HG03064 (cell line): ENCODE results near the gene NCDN.
A peak's percentile ranks its signal among the peaks of the same experiment; 100 is the strongest.

Experiments
- ATAC-seq: cut with Tn5 transposase; IDR thresholded peaks from one replicate; pipeline ENCODE4 v1.9.1; 2021; ENCODE audit warnings: low read depth; ENCODE audit not compliant: unreplicated experiment

The NCDN gene, protein sequence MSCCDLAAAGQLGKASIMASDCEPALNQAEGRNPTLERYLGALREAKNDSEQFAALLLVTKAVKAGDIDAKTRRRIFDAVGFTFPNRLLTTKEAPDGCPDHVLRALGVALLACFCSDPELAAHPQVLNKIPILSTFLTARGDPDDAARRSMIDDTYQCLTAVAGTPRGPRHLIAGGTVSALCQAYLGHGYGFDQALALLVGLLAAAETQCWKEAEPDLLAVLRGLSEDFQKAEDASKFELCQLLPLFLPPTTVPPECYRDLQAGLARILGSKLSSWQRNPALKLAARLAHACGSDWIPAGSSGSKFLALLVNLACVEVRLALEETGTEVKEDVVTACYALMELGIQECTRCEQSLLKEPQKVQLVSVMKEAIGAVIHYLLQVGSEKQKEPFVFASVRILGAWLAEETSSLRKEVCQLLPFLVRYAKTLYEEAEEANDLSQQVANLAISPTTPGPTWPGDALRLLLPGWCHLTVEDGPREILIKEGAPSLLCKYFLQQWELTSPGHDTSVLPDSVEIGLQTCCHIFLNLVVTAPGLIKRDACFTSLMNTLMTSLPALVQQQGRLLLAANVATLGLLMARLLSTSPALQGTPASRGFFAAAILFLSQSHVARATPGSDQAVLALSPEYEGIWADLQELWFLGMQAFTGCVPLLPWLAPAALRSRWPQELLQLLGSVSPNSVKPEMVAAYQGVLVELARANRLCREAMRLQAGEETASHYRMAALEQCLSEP

DNA sequence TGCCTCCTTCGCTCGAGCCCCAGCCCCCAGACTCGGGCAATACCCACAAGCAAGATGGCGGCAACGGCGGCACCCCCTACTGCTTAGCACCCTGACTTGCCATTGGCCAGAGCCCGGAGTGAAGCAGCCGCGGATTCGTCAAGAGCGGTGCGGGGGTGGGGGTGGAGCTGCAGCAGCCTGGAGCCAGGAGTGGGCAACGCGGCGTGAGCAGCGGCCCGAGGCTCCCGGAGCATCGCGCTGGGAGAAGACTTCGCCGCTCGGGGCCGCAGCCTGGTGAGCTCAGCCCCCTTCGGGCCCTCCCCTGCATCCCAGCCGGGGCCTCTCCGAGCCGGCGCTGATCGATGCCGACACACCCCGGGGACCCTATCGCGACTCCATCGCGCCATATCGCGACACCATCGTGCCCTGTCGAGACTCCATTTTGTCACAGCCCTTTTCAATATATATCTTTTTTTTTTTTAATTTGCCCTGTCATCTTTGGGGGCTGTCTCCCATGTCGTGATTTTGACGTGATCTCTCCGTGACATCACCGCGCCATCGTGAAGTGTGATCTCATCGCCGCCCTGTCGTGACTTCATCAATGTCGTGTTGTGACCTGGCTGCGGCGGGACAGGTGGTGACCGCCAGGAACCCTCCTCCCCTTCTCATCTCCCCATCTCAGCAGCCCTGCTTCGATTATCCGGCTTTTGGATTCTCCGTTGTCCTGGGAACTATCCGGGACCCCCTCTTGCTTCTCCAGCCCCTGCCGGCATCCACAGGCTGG is at the start of gene NCDN:
TSS of gene NCDN (plus strand) at position 189 of the 763 bp plus-strand sequence. CDS start at position 581, 392 bp downstream.
- ATAC-seq: peak; percentile 76

DNA sequence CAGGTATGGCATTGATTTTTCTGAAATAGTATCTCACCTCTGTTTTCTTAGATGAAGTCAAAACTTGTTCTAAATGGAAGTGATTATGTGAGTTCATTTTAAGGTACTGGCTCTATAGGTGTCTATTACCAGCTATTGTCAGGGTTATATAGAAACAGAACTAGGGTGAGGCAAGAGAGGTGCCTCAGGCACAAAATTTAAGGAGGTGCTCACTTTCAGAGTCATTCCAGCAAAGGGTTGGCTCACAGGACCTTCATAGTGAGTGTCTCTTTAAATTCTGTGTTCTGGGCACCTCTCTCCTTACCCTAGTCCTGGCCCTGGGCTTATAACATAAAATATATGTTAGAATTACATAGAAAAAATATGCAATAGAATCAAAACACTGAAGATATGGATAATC is 49.7 kb upstream of the NCDN start:
- ATAC-seq: no peak

DNA sequence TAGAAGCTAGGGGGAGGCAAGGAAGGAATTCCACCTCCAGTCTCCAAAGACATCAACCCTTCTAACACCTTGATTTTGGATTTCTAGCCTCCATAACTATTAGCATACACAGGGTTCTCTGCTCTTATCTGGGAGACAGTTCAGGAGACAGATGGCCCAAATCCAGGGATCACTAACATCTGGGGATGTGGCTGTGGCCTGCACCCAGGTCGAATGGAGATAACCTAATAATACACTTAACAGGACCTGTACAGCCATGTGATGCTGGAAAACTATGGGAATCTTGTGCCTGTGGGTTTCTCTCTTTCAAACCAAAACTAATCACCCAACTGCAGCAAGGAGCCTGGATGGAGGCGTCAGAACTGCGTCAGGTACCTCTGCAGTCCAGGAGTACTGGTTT is 48.0 kb upstream of the NCDN start:
- no peak for ATAC-seq

DNA sequence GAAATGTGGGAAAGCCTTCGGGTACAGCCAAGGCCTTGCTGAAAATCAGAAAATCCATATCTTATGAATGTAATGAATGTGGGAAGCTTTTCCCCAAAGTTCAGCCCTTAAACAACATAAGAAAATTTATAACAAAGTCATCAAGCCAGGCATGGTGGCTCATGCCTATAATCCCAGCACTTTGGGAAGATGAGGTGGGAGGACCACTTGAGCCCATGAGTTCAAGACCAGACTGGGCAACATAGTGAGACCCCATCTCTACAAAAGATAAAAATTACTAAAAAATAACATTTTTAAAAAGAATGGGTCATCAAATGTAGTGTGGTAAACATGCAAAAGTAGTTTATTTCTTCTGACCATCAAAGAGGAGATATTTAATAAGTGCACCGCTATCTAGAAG is 46.3 kb upstream of the NCDN start:
- no peak for ATAC-seq

DNA sequence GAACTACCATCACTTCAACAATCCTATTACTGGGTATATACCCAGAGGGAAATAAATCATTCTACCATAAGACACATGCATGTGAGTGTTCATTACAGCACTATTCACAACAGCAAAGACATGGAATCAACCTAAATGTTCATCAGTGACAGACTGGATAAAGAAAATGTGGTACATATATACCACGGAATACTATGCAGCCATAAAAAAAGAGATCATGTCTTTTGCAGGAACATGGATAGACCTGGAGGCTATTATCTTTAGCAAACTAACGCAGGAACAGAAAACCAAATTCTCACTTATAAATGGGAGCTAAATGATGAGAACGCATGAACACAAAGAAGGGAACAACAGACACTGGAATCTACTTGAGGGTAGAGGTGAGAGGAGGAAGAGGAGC is 39.4 kb upstream of the NCDN start:
- ATAC-seq: no peak

DNA sequence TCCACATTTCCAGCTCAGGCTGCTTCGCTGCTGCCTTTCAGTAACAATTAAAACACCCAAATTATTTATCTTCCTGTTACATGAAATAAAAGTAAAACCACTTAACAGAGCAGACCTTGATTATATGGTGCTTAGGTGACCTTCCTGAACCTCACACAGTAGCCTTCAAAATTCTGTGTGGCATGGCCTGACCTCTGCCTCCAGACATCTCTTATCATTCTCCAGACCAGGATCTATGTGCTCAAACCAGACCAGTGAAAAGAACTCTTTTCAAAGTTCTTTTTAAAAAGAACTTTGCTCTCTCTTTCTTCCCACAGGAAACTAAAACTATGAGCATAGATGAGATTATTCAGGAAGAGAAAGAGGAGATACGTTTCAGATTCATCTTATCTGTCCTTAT is 38.2 kb upstream of the NCDN start:
- ATAC-seq: no peak

DNA sequence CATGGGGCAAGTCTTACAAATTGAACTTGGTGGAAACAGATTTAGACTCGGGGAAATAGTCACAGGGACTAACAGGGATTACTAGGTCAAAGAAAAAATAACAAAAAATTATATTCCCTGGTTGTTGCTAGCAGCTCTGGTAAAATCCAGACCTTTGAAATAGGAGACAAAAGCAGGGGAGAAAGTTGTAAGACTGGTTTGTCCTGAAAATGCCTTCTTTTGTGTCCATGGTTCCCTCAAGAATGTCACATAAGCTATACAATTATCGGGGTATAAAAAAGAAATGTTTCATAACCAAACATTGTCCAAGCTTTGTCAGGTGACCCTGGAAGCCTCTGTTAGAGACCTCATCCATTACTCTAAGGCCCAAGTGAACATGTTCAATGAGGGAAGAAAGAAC is 33.5 kb upstream of the NCDN start:
- no peak for ATAC-seq

DNA sequence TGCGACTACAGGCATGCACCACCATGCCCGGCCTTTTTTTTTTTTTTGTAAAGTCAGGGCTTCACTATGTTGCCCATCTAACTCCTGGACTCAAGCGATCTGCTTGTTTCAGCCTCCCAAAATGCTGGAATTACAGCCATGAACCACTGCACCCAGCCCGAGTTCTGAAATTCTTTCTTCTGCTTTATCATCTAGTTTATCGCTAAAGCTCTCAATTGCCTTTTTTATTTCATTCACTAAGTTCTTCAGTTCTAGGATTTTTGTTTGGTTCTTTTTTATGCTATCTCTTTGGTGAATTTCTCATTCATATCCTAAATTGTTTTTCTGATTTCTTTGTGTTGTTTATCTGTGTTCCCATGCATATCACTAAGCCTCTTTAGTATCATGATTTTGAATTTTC is 27.4 kb upstream of the NCDN start:
- ATAC-seq: no peak

DNA sequence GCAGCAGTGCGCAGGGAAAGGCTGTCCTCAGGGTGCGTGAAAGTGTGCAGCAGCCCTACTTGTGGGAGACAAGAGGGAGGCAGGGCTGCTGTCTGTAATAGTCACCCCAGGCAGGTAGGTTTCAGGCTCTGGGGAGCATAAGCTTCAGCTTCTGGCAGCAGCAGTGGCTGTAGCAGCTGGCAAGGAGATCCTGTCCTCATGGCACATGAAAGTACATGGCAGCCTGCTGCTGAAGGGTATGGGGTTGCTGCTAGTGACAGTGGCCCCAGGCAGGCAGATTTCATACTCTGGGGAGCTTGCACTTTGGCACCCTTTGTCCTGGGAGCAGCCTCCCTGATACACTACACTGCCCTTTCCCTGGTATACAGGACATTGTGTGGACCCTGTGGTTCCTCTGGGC is 26.7 kb upstream of the NCDN start:
- ATAC-seq: no peak

DNA sequence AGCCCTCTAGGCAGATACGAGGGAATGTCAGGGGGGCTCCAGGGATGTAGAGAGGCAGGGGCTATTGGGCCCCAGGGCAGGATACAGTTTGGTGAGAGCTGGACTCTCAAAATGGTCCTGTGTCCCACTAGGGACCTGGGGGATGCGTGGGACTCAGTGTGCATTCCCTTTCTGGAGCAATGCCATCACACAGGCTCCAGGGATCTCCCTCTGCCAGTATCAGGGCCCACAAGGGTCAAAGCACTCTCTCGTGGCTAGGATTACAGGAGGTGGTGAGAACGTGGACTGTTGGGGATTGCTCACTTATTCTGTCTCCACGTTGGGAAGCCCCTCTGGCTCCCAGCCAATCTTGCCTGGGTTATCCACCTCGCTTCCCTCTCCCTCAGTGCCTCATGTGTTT is 26.2 kb upstream of the NCDN start:
- no peak for ATAC-seq

DNA sequence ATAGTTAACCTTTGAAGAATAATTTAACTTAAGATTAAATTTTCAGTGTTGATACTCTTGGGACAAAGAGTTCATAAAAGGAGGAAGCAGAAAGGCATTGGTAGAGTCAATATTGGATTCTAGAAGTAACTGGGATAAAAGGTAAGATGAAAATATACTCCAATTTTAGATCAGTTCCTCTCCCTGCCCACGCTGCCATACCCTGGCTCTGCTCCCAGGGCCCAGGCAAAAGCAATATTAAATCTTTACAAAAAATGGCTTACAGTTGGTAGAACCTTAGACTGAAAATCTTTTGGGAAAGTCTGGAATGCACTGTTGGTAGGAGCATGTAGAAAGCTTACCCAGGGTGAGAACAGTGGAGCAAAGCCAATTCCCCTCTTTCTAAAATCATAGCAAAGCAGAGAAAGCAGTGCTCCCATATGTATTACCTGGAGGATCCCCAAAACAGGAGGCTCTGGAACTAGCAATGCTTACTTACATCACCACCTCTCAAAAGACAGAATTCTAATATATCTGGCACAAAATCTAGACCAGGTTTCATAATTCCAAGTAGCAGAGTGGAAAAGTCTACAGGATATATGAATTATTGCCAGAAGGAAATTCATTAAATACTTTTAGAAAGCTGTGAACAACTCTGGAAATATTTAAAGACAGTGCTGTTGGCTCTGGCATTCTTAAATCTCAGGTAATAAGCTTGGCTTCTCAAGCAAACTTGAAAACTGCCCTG is 24.9 kb upstream of the NCDN start:
- no peak for ATAC-seq

DNA sequence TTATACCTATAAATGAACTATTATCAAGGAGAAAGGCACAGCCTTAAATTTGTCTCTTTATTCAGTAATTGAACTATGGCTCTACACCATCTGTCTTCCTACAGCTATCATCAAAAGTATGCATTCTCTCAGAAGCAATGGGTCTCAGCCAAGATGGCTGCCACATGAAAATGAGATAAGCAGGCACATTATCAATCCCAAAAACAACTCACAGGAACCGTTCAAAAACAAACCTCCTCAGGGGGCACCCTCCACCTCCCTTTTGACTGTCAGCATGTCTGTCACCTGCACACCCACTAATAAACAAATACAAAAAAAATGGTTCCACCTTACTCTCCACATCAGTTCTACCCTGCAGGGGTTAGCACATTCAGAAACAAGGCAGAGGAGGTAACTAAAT is 24.0 kb upstream of the NCDN start:
- ATAC-seq: no peak

DNA sequence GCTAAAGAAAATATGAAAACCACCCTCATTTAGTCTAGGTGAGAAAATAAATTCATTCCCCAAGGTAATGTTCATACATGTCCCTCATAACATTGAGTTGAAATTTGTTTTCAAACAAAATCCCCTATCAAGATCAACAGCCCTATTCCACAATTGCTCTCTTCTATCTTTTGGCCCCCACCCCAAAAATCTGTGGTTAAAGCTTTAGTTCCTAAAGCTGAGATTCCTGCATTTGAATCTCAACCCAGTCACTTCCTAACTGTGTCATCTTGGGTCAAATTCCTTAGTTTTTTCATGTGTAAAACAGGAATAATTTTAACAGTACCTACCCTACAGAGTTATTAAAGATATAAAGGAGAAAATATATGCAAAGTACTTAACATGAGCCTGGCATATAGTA is 22.4 kb upstream of the NCDN start:
- no peak for ATAC-seq

DNA sequence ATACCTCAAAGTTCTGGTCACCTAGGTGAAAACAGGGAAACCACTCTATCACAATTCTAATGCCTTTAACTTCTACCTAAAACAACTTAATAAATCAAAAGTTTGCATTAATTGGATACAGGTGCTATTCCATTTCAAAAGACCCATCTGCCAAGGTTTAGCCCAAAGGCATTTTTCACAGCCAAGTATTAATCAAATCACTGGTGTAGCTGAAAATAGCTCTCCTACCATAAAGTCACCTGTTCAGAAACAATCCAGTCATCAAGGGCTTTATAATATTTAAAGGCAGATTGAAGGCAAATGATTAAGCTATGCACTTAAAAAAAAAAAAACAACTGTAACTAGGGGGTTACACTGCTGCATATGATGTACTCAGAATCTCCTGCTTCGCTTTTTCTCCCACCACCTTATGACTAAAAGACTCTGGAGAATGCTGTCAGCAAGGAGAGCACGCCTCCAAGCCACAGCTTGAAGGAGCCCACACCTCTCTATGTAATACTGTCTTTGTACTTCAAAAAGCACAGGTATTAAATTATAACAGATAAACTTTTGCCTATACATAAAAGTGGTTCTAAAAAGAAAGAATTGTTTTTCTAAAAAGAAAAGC is 20.9 kb upstream of the NCDN start:
- no peak for ATAC-seq

DNA sequence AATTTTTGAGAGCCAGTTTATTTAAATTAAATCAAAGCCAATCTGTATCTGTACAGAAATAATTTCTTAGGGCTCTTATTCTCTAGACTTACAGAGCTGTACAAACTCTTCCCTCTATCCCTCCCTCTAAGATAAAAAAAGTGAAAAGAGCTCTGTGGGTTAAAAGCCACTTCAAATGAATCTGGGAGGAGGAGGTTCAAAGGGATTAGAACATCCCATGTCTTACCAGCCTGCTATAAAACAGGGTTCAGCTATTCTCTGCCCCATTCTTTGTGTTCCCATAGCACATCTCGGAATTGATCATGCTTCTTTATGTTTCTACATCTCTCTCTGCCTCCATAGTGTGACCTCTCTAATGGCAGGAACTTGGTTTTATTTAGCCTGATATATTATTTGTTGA is 19.8 kb upstream of the NCDN start:
- no peak for ATAC-seq

DNA sequence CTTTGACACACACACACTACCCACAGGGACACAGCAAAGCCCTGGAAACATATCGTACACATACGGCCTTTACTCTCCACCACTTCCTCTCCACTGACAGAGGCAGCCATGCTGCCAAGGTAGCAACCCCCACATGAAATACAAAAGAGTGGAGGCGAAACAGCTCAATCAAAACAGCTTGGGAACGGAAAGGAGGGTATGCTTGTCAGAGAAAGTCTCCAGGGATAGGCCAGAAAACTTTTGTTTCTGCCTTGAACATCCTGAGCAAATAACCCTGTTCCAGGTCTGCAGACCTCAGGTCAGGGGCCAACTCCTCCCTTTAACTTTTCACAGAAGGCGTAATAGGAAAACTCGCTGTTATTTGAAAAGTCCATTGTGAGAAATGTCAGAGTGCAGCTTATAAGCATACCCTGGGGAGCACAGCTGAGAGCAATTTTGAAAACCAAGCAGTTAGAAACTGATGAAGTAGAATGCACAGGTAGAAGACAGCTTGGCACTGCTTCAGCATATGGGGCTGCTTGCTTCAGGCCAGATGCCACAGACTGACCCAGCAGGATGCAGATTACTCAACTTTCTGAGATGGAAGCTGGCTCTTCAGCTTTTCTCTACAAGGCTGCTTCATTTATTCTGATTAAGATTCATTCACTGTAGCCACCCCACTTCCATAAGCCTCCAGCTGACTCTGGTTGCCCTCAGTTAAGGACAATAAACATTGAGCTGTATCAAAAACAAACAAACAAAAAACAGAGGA is 18.4 kb upstream of the NCDN start:
- peak; percentile 62 for ATAC-seq

DNA sequence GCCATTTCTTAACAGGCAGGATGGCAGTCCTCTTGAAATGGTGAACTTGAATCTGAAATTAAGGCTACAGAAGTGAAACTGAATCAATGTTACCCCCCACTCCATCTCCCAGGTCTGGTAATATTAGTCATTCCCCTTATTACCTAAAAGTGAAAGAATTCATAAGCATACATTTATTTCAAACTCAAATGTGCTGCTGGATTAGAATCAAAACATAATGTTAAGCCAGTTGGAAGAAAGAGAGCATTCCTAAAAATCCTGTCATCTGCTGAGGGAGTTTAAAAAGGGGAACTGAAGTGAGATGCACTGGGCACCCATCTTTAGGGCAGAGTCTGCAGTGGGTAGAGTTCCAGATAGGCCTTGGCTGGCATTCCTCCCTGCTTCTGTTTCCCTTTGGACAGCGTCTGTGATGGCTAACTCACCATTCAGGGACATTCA is 17.8 kb upstream of the NCDN start:
- ATAC-seq: peak; percentile 28

DNA sequence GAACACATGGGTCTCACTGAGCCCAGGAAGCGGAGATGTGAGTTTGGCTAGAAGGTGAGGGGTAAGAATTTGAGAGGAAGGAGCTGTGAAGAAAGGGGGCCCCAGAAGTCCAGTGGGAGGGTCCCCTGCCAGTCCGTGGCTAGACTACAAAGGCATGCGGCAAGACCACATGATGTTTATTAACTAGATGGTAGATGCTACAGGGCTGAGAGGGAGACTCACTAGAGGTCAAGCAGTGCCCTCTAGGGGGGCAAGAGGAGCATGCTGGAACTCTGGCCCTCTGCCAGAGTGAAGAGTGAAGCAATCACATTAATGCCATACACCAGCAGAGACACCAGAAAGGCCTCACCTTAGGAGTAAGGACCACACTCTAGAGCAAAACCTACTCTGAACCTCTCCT is 12.6 kb upstream of the NCDN start:
- no peak for ATAC-seq

DNA sequence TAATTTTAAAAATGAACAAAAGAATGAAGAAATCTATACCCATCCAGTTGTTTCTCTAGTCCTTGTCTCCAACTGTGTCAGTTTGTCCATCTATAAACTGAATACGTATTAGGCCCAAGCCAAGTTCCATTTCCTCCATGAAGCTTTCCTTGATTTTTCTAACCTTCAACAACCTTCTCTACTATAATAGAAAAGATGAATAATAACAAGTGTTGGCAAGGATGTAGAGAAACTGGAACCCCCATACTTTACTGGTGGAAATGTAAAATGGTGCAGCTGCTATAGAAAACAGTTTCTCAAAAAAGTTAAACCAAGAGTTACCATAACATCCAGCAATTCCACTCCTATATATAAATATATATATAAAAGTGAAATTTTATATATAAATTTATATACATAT is 11.0 kb upstream of the NCDN start:
- no peak for ATAC-seq

DNA sequence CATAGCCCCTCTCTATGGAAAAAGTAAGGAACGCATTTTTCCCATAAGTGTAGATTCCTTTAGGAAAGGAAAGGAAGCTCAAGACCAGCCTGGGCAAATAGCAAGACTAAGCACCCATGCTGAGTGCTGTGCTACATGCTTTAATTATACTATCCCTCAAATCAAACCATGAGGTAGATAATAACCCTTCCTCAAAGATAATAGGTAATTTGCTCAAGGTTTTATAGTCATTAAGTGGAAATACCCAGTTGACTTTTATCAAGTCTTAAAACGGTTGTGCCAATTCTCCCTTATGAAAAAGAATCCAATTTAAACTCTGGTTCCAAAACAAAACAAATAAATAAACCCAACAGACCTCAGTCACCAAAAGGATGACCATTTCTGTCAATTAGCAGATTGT is 3.7 kb upstream of the NCDN start:
- ATAC-seq: no peak
